Measurements from ENCODE around the gene BMS1. TPM values are rescaled to one million over a fixed set of nuclear protein-coding genes. Genes with fewer than 3 reads are reported as not detected.
"Not testable (repeated sequence)": the region's sequence is repeated elsewhere in the genome, so short reads cannot be mapped to it uniquely, and the experiment has no call there.

The BMS1 gene
- 10 to 100 TPM; 20.3 to 23.3 (median 22.7) TPM for total RNA-seq (2021; fragmentation: NEBNext Ultra II Directional; extraction: Animal tissue kit (Norgen Biotek cat#: 25700))
- long read RNA-seq, full-length matches to known transcripts: 7 of 89 reads
- long read RNA-seq, partial matches to known transcripts: 69 of 89 reads
- long read RNA-seq, other reads (novel, unspliced or antisense): 13 of 89 reads

- H3K27ac Mint-ChIP-seq: peak within 1 kb of the TSS; percentile 90
- H3K4me3 Mint-ChIP-seq: peak within 1 kb of the TSS; percentile 97
- peaks cover 15% of the 10 kb centered on the region; the same call in 1 of the 2 replicates for H3K36me3 Mint-ChIP-seq (ENCODE audit: low read depth)
- H3K4me1 Mint-ChIP-seq (ENCODE audit: low read depth): peaks cover 6% of the 10 kb centered on the region; the same call in 1 of the 2 replicates
- DNase-seq: peak; percentile 94
- H3K27me3 Mint-ChIP-seq (ENCODE audit: insufficient read depth): peaks cover 1% of the 10 kb centered on the region
- H3K9me3 Mint-ChIP-seq: no peaks in the 10 kb centered on the region
- no peak for TF ChIP-seq CTCF (IDR thresholded peaks at IDR 0.05)
Measured at GRCh38 chr10:42782446-42783180, at the start of gene BMS1. TSS of gene BMS1 (plus strand) at chr10:42782795. CDS start at chr10:42784395, 1,600 bp downstream.

GRCh38 chr10:42734536-42734935, 48.1 kb upstream of the BMS1 start:
- H3K27me3 Mint-ChIP-seq (ENCODE audit: insufficient read depth): no peaks in the 10 kb centered on the region
- no peak for TF ChIP-seq CTCF (IDR thresholded peaks at IDR 0.05)
- H3K9me3 Mint-ChIP-seq: no peaks in the 10 kb centered on the region
- H3K27ac Mint-ChIP-seq: no peak overlapping the region
- no peaks in the 10 kb centered on the region for H3K36me3 Mint-ChIP-seq (ENCODE audit: low read depth)
- H3K4me1 Mint-ChIP-seq (ENCODE audit: low read depth): no peaks in the 10 kb centered on the region
- H3K4me3 Mint-ChIP-seq: no peak overlapping the region
- DNase-seq: no peak

- DNase-seq: no peak
- TF ChIP-seq CTCF (IDR thresholded peaks at IDR 0.05): no peak
- no peak overlapping the region for H3K4me3 Mint-ChIP-seq
- peaks cover 23% of the 10 kb centered on the region for H3K9me3 Mint-ChIP-seq
- peaks cover 12% of the 10 kb centered on the region for H3K36me3 Mint-ChIP-seq (ENCODE audit: low read depth)
- no peaks in the 10 kb centered on the region for H3K4me1 Mint-ChIP-seq (ENCODE audit: low read depth)
- no peak overlapping the region for H3K27ac Mint-ChIP-seq
- H3K27me3 Mint-ChIP-seq (ENCODE audit: insufficient read depth): no peaks in the 10 kb centered on the region
Measured at GRCh38 chr10:42738679-42739078, 43.9 kb upstream of the BMS1 start.

GRCh38 chr10:42741536-42741935, 41.1 kb upstream of the BMS1 start:
- H3K27me3 Mint-ChIP-seq (ENCODE audit: insufficient read depth); H3K27ac Mint-ChIP-seq; H3K4me3 Mint-ChIP-seq; H3K4me1 Mint-ChIP-seq (ENCODE audit: low read depth); DNase-seq: not testable (repeated sequence)
- Mint-ChIP-seq H3K36me3 (ENCODE audit: low read depth) (peaks cover 12% of the 10 kb centered on the region), H3K9me3 (peaks cover 23% of the 10 kb centered on the region)

GRCh38 chr10:42743697-42744096, 38.9 kb upstream of the BMS1 start:
- TF ChIP-seq CTCF (IDR thresholded peaks at IDR 0.05): no peak
- H3K4me3 Mint-ChIP-seq: no peak overlapping the region
- H3K27me3 Mint-ChIP-seq (ENCODE audit: insufficient read depth): peaks cover 1% of the 10 kb centered on the region; the same call in 1 of the 2 replicates
- peaks cover 12% of the 10 kb centered on the region for H3K36me3 Mint-ChIP-seq (ENCODE audit: low read depth)
- H3K9me3 Mint-ChIP-seq: peaks cover 23% of the 10 kb centered on the region
- no peaks in the 10 kb centered on the region for H3K4me1 Mint-ChIP-seq (ENCODE audit: low read depth)
- no peak for DNase-seq
- H3K27ac Mint-ChIP-seq: no peak overlapping the region

- Mint-ChIP-seq H3K4me3 (no peak overlapping the region), H3K4me1 (ENCODE audit: low read depth) (no peaks in the 10 kb centered on the region), H3K27ac (no peak overlapping the region), H3K9me3 (peaks cover 23% of the 10 kb centered on the region), H3K36me3 (ENCODE audit: low read depth) (peaks cover 12% of the 10 kb centered on the region), H3K27me3 (ENCODE audit: insufficient read depth) (peaks cover 1% of the 10 kb centered on the region; the same call in 1 of the 2 replicates)
- peak; percentile 16; the same call in 1 of the 2 replicates for TF ChIP-seq CTCF (IDR thresholded peaks at IDR 0.05)
- no peak for DNase-seq
Measured at GRCh38 chr10:42744134-42744701, 38.4 kb upstream of the BMS1 start.
